Keratinocyte (primary cell): ENCODE results near the gene MAD1L1. TPM values are rescaled to one million over a fixed set of nuclear protein-coding genes. Genes with fewer than 3 reads are reported as not detected.

Experiments used
- DNase-seq: peaks from one replicate; pipeline ENCODE4 v3.0.0-alpha.2; 2011; ENCODE audit warnings: low read depth, missing footprints, low spot score
- FAIRE-seq: peaks from 2 replicates; lab custom pipeline; 2011; peaks lifted over from hg19 to GRCh38; lab: Jason Lieb, UNC
- H2AFZ ChIP-seq: 2 replicates; pipeline ENCODE4 v1.6.0; 2012; ENCODE audit warnings: low read length, control low read depth, inconsistent platforms; ENCODE audit not compliant: control insufficient read depth
- H3K27ac ChIP-seq: 2 replicates; pipeline ENCODE4 v1.5.1; 2011; ENCODE audit warnings: low read length; ENCODE audit not compliant: control insufficient read depth, insufficient read depth
- H3K27me3 ChIP-seq: 3 replicates; pipeline ENCODE4 v1.6.0; 2011; ENCODE audit warnings: low read length; ENCODE audit not compliant: control insufficient read depth, insufficient read depth; ENCODE audit errors: extremely low read depth
- H3K36me3 ChIP-seq, 2 experiments: 2 replicates in 1 of 2; 3 replicates in 1 of 2; pipeline ENCODE4 v1.5.1; 2011; ENCODE audit warnings: low read length in 2 of 2, mild to moderate bottlenecking in 1 of 2; ENCODE audit not compliant: control insufficient read depth in 2 of 2, insufficient read depth in 2 of 2; ENCODE audit errors: extremely low read depth in 1 of 2
- H3K4me1 ChIP-seq: 3 replicates; pipeline ENCODE4 v1.5.1; 2011; ENCODE audit warnings: low read length; ENCODE audit not compliant: control insufficient read depth, insufficient read depth; ENCODE audit errors: extremely low read depth
- H3K4me2 ChIP-seq: 3 replicates; pipeline ENCODE4 v1.6.0; 2011; ENCODE audit warnings: low read depth, low read length; ENCODE audit not compliant: control insufficient read depth, insufficient read depth; ENCODE audit errors: extremely low read depth
- H3K4me3 ChIP-seq, 3 experiments: fragments of 200-600 bp in 1 of 3; sonication (generic) in 1 of 3; 2 replicates in 2 of 3; 3 replicates in 1 of 3; pipeline ENCODE4 v1.5.1; 2011 to 2016; ENCODE audit warnings: low read length in 3 of 3, mild to moderate bottlenecking in 3 of 3, control low read depth in 2 of 3, inconsistent platforms in 1 of 3, low read depth in 1 of 3, mixed read lengths in 1 of 3, mixed run types in 1 of 3, moderate library complexity in 1 of 3; ENCODE audit not compliant: control insufficient read depth in 2 of 3, insufficient read depth in 2 of 3; ENCODE audit errors: extremely low read depth in 1 of 3
- H3K79me2 ChIP-seq: 2 replicates; pipeline ENCODE4 v1.6.0; 2012; ENCODE audit warnings: low read length; ENCODE audit not compliant: control insufficient read depth, insufficient read depth
- H3K9ac ChIP-seq: 3 replicates; pipeline ENCODE4 v1.6.0; 2011; ENCODE audit warnings: low read length; ENCODE audit not compliant: control insufficient read depth, insufficient read depth; ENCODE audit errors: extremely low read depth
- H3K9me1 ChIP-seq: 3 replicates; pipeline ENCODE4 v1.6.0; 2011; ENCODE audit warnings: low read length; ENCODE audit not compliant: control insufficient read depth, insufficient read depth; ENCODE audit errors: extremely low read depth
- H3K9me3 ChIP-seq: 2 replicates; pipeline ENCODE4 v1.5.1; 2012; ENCODE audit warnings: low read depth, low read length; ENCODE audit not compliant: control insufficient read depth
- H4K20me1 ChIP-seq: 3 replicates; pipeline ENCODE4 v1.6.0; 2011; ENCODE audit warnings: low read length; ENCODE audit not compliant: control insufficient read depth, insufficient read depth; ENCODE audit errors: extremely low read depth
- CTCF ChIP-seq, 3 experiments: IDR thresholded peaks in 1 of 3; conservative IDR thresholded peaks in 1 of 3; optimal IDR thresholded peaks in 1 of 3; 2 replicates in 2 of 3; 3 replicates in 1 of 3; pipeline versions ENCODE3 to v1.5.1; 2011; ENCODE audit warnings: low read length in 3 of 3, mild to moderate bottlenecking in 3 of 3, moderate library complexity in 2 of 3, control low read depth in 1 of 3, inconsistent platforms in 1 of 3; ENCODE audit not compliant: insufficient read depth in 2 of 3; ENCODE audit errors: extremely low read depth in 1 of 3
- EZH2 ChIP-seq: IDR thresholded peaks from one replicate; pipeline ENCODE4 v1.6.1; 2012; ENCODE audit warnings: inconsistent platforms, mild to moderate bottlenecking, low read length, moderate library complexity
- dilution Hi-C: fragments of 300-500 bp; cut with MboI; formaldehyde crosslinking; loops from one replicate; pipeline ENCODE4 v1.7.0; 2020; ENCODE audit warnings: low sequenced_read_pairs; ENCODE audit not compliant: extremely low pct_ligation_motif_present
- polyA plus RNA-seq, 5 experiments: library from polyadenylated mRNA; depleted of rRNA in 3 of 5; stranded (reverse) in 3 of 5; stranded (forward) in 1 of 5; unstranded in 1 of 5; fragments of >200 nt; gene quantifications; 1 replicate in 1 of 5; 2 replicates in 3 of 5; 3 replicates in 1 of 5; pipeline versions ENCODE4 v1.2.1 to v1.2.3, GENCODE V29; 2011 to 2012; ENCODE audit warnings: missing spikeins in 2 of 5, low read depth in 1 of 5, low replicate concordance in 1 of 5

The MAD1L1 gene
- polyA plus RNA-seq, 1 donor (not counting 4 experiments of a cell fraction or from before 2014, with no cell fraction given), result 18.0 TPM

DNA sequence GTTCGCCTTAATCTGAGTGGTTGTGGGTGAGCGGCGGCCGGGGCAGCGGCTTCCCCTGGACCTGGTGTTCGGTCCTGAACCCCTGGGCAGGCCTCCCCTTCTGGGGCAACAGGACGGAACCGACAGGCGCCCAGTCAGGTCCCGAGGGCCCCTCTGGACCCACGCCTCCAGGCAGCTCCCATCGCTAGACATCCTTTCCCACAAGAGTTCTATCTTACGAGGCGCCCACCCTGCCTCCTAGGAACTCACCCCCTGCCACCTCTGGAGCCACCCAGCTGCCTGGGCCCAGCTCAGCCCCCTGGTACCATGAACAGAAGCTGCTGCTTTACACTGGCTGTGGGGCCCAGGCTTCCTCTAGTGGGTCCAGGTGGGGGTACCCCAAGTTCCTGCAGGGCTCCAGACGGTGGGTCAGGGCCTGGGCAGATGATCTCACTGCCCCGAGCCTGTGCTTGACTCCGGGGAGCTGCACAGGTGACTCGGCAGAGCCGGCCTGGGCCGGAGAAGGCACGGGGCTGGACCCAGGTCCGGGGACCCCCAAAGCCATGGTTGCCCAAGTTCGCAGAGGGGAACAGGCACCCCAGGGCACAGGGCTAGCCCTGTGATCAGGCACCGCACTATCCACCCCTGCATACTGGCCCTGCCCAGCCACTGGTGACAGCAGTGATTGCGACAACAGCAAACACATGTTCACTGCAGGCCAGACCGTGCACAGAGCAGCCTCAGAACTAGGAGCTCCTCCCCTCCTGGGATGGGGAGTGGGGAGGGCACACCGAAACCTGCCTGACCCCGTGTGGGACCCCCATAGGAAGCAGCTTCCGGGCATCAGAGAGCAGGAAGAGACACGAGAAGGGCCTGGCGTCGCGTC is 382.4 kb downstream of the MAD1L1 start:
- H3K9ac ChIP-seq, result no peak overlapping the region
- no peaks in the 10 kb centered on the region for H3K79me2 ChIP-seq
- TF ChIP-seq CTCF (optimal IDR thresholded peaks at IDR 0.05 in 1 of 3, IDR thresholded peaks at IDR 0.05 in 1 of 3, conservative IDR thresholded peaks at IDR 0.05 in 1 of 3; ENCODE audit: extremely low read depth in 1 of 3, insufficient read depth in 2 of 3, low read length in 3 of 3), result no peak
- no peaks in the 10 kb centered on the region for H3K9me3 ChIP-seq
- no peaks in the 10 kb centered on the region for H4K20me1 ChIP-seq
- no peaks in the 10 kb centered on the region for H3K4me1 ChIP-seq
- dilution Hi-C loops, result no loop called here
- H2AFZ ChIP-seq, result no peak overlapping the region
- no peaks in the 10 kb centered on the region for H3K36me3 ChIP-seq
- no peaks in the 10 kb centered on the region for H3K27me3 ChIP-seq
- no peaks in the 10 kb centered on the region for H3K9me1 ChIP-seq
- no peak for FAIRE-seq
- no peak for DNase-seq
- no peak overlapping the region for H3K4me2 ChIP-seq
- H3K4me3 ChIP-seq, result no peak overlapping the region
- no peak overlapping the region for H3K27ac ChIP-seq

- Histone ChIP-seq H3K36me3 (peaks cover 0 to 1% of the 10 kb centered on the region in 2 experiments), H3K27ac (no peak overlapping the region), H3K9me3 (no peaks in the 10 kb centered on the region), H4K20me1 (no peaks in the 10 kb centered on the region), H3K27me3 (no peaks in the 10 kb centered on the region), H3K79me2 (no peaks in the 10 kb centered on the region), H3K4me1 (no peaks in the 10 kb centered on the region), H2AFZ (no peak overlapping the region), H3K4me2 (no peak overlapping the region), H3K9ac (no peak overlapping the region), H3K4me3 (no peak overlapping the region), H3K9me1 (no peaks in the 10 kb centered on the region)
- TF ChIP-seq CTCF (optimal IDR thresholded peaks at IDR 0.05 in 1 of 3, IDR thresholded peaks at IDR 0.05 in 1 of 3, conservative IDR thresholded peaks at IDR 0.05 in 1 of 3; ENCODE audit: extremely low read depth in 1 of 3, insufficient read depth in 2 of 3, low read length in 3 of 3) (no peak), EZH2 (no peak)
- dilution Hi-C loops, result no loop called here
- DNase-seq (no peak), FAIRE-seq (no peak)
Measured at GRCh38 chr7:1849351-1850041, 383.2 kb downstream of the MAD1L1 start.
